ENCODE measurements around the gene PDE10A.

Gene PDE10A

GRCh38 chr6:165677091-165677490, 14.1 kb upstream of the PDE10A start:
- DNase-seq, result no peak

GRCh38 chr6:165676435-165677068, 13.5 kb upstream of the PDE10A start:
- DNase-seq, result no peak

GRCh38 chr6:165675120-165675519, 12.1 kb upstream of the PDE10A start:
- DNase-seq, result no peak

- DNase-seq, result no peak
These were observed 11.4 kb upstream of the PDE10A start for GRCh38 chr6:165674155-165675029.

GRCh38 chr6:165671222-165671768, 8.3 kb upstream of the PDE10A start:
- DNase-seq, result no peak

- no peak for DNase-seq
These were observed 5.9 kb upstream of the PDE10A start for GRCh38 chr6:165668951-165669350.

GRCh38 chr6:165665384-165665672, 2.3 kb upstream of the PDE10A start:
- DNase-seq, result no peak

GRCh38 chr6:165664559-165665383, 1.7 kb upstream of the PDE10A start:
- DNase-seq, result no peak

- DNase-seq, result no peak
These were observed 906 bp upstream of the PDE10A start for GRCh38 chr6:165663736-165664558.

- DNase-seq, result no peak
These were observed 315 bp upstream of the PDE10A start for GRCh38 chr6:165663377-165663735.

GRCh38 chr6:165662041-165662748, 846 bp downstream of the PDE10A start:
- no peak for DNase-seq

GRCh38 chr6:165661664-165662025, 1.4 kb downstream of the PDE10A start:
- DNase-seq, result no peak

- no peak for DNase-seq
These were observed 2.0 kb downstream of the PDE10A start for GRCh38 chr6:165660857-165661663.

- no peak for DNase-seq
These were observed 2.8 kb downstream of the PDE10A start for GRCh38 chr6:165659945-165660856.

GRCh38 chr6:165658395-165659058, 4.5 kb downstream of the PDE10A start:
- DNase-seq, result no peak

GRCh38 chr6:165657325-165657680, 5.7 kb downstream of the PDE10A start:
- DNase-seq, result no peak

- no peak for DNase-seq
These were observed 6.3 kb downstream of the PDE10A start for GRCh38 chr6:165656581-165657324.

GRCh38 chr6:165655191-165655590, 7.8 kb downstream of the PDE10A start:
- no peak for DNase-seq

GRCh38 chr6:165654144-165654543, 8.9 kb downstream of the PDE10A start:
- no peak for DNase-seq

Measured in amniotic stem cell (primary cell).